Neural progenitor cell (in vitro differentiated cells): ENCODE data around the gene FAM204A. TPM values are rescaled to one million over a fixed set of nuclear protein-coding genes. Genes with fewer than 3 reads are reported as not detected.

Source experiments
- DNase-seq: peaks from one replicate; pipeline ENCODE4 v3.0.0-alpha.2; 2016; ENCODE audit warnings: low spot score
- H2AFZ ChIP-seq: fragments of 200-600 bp; sonication (generic); replicated peaks from 2 replicates; pipeline ENCODE4 v1.6.1; 2016; ENCODE audit warnings: antibody characterized with exemption
- H3F3A ChIP-seq: fragments of 200-600 bp; sonication (generic); 2 replicates; pipeline ENCODE4 v1.6.1; 2016; ENCODE audit warnings: antibody characterized with exemption, low read depth
- H3K27ac ChIP-seq: fragments of 200-600 bp; sonication (generic); 2 replicates; pipeline ENCODE4 v1.5.1; 2016; ENCODE audit warnings: mild to moderate bottlenecking
- H3K27me3 ChIP-seq: fragments of 200-600 bp; sonication (generic); 2 replicates; pipeline ENCODE4 v1.6.1; 2016; ENCODE audit warnings: mild to moderate bottlenecking, moderate library complexity
- H3K36me3 ChIP-seq: fragments of 200-600 bp; sonication (generic); 2 replicates; pipeline ENCODE4 v1.5.1; 2016
- H3K4me1 ChIP-seq: fragments of 200-600 bp; sonication (generic); 2 replicates; pipeline ENCODE4 v1.6.1; 2016; ENCODE audit warnings: mixed run types
- H3K4me2 ChIP-seq: fragments of 200-600 bp; sonication (generic); 2 replicates; pipeline ENCODE4 v1.6.1; 2016
- H3K4me3 ChIP-seq: fragments of 200-600 bp; sonication (generic); 2 replicates; pipeline ENCODE4 v1.5.1; 2016
- H3K79me2 ChIP-seq: fragments of 200-600 bp; sonication (generic); 2 replicates; pipeline ENCODE4 v1.6.1; 2016; ENCODE audit warnings: low read depth
- H3K9ac ChIP-seq: fragments of 200-600 bp; sonication (generic); 2 replicates; pipeline ENCODE4 v1.6.1; 2016
- H3K9me3 ChIP-seq: fragments of 200-600 bp; sonication (generic); 2 replicates; pipeline ENCODE4 v1.5.1; 2016; ENCODE audit warnings: low read depth
- H4K20me1 ChIP-seq: fragments of 200-600 bp; sonication (generic); 2 replicates; pipeline ENCODE4 v1.6.1; 2016; ENCODE audit warnings: low read depth
- H3K27ac Mint-ChIP-seq: 3 replicates; pipeline ENCODE4 v1.8.0; 2021; ENCODE audit warnings: mixed read lengths
- H3K27me3 Mint-ChIP-seq: 2 replicates; pipeline ENCODE4 v1.8.0; 2022; ENCODE audit warnings: low read depth, mild to moderate bottlenecking, inconsistent platforms, moderate library complexity, mixed read lengths; ENCODE audit not compliant: insufficient read depth
- H3K36me3 Mint-ChIP-seq: 3 replicates; pipeline ENCODE4 v1.8.0; 2021; ENCODE audit warnings: mixed read lengths
- H3K4me1 Mint-ChIP-seq: 3 replicates; pipeline ENCODE4 v1.8.0; 2021; ENCODE audit warnings: mixed read lengths
- H3K4me3 Mint-ChIP-seq: 3 replicates; pipeline ENCODE4 v1.8.0; 2021; ENCODE audit warnings: mild to moderate bottlenecking, moderate library complexity, mixed read lengths
- H3K9me3 Mint-ChIP-seq: 3 replicates; pipeline ENCODE4 v1.8.0; 2020; ENCODE audit warnings: mixed read lengths
- EZH2 ChIP-seq: fragments of 200-600 bp; sonication (generic); IDR thresholded peaks from 2 replicates; pipeline ENCODE4 v1.6.1; 2017; ENCODE audit warnings: antibody characterized with exemption, mild to moderate bottlenecking, moderate library complexity
- EZH2phosphoT487 ChIP-seq: fragments of 200-600 bp; sonication (generic); IDR thresholded peaks from 2 replicates; pipeline ENCODE4 v1.6.1; 2017; ENCODE audit warnings: antibody characterized with exemption
- total RNA-seq: library from RNA; depleted of rRNA; stranded (reverse); fragments of >200 nt; gene quantifications from 2 replicates; pipeline ENCODE4 v1.2.3, GENCODE V29; 2015; ENCODE audit warnings: low replicate concordance
- TF ChIP-seq, protein P1 (sequence below): fragments of 200-600 bp; sonication (generic); IDR thresholded peaks from 2 replicates; pipeline ENCODE4 v1.5.1; 2017; ENCODE audit warnings: antibody characterized with exemption, mild to moderate bottlenecking

The FAM204A gene
- total RNA-seq, 1 donor from 2014 or later: 77.7 TPM

DNA sequence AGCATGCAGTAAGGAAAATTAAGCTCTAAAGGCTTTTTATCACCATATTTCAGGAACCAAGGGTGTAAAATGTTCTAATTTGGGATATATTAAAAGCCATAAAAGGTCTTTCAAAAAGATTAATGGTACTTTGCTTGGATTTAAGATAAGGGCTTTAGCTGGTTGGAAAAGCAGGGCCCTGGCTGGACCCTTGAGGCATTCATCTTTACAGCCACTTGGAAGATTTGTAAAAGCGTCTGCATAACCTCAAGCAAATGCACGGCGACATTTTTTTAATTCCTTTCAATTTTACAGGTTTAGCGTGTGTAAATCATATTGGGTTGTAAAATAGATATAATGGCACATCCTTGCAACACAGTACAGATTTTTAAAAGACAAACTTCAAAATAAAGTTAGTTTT is 27.2 kb downstream of the FAM204A start:
- no peak for DNase-seq
- no peaks in the 10 kb centered on the region for H3K79me2 ChIP-seq
- peaks cover 4% of the 10 kb centered on the region for H4K20me1 ChIP-seq
- no peaks in the 10 kb centered on the region for H3K4me1 ChIP-seq
- H3K36me3 Mint-ChIP-seq: peaks cover 17% of the 10 kb centered on the region
- no peaks in the 10 kb centered on the region for H3K9me3 ChIP-seq
- no peak overlapping the region for H2AFZ ChIP-seq
- no peak overlapping the region for H3K27ac ChIP-seq
- H3K27me3 Mint-ChIP-seq: no peaks in the 10 kb centered on the region
- no peak overlapping the region for H3K27ac Mint-ChIP-seq
- H3K4me2 ChIP-seq: no peak overlapping the region
- no peak overlapping the region for H3K4me3 ChIP-seq
- no peaks in the 10 kb centered on the region for H3K27me3 ChIP-seq
- no peak overlapping the region for H3K4me3 Mint-ChIP-seq
- peaks cover 6% of the 10 kb centered on the region for H3K36me3 ChIP-seq
- TF ChIP-seq EZH2phosphoT487: no peak
- TF ChIP-seq, protein P1, sequence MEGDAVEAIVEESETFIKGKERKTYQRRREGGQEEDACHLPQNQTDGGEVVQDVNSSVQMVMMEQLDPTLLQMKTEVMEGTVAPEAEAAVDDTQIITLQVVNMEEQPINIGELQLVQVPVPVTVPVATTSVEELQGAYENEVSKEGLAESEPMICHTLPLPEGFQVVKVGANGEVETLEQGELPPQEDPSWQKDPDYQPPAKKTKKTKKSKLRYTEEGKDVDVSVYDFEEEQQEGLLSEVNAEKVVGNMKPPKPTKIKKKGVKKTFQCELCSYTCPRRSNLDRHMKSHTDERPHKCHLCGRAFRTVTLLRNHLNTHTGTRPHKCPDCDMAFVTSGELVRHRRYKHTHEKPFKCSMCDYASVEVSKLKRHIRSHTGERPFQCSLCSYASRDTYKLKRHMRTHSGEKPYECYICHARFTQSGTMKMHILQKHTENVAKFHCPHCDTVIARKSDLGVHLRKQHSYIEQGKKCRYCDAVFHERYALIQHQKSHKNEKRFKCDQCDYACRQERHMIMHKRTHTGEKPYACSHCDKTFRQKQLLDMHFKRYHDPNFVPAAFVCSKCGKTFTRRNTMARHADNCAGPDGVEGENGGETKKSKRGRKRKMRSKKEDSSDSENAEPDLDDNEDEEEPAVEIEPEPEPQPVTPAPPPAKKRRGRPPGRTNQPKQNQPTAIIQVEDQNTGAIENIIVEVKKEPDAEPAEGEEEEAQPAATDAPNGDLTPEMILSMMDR: no peak
- TF ChIP-seq EZH2: no peak
- H3K9ac ChIP-seq: no peak overlapping the region
- H3K9me3 Mint-ChIP-seq: no peaks in the 10 kb centered on the region
- peaks cover 44% of the 10 kb centered on the region for H3K4me1 Mint-ChIP-seq
- H3F3A ChIP-seq: no peaks in the 10 kb centered on the region

DNA sequence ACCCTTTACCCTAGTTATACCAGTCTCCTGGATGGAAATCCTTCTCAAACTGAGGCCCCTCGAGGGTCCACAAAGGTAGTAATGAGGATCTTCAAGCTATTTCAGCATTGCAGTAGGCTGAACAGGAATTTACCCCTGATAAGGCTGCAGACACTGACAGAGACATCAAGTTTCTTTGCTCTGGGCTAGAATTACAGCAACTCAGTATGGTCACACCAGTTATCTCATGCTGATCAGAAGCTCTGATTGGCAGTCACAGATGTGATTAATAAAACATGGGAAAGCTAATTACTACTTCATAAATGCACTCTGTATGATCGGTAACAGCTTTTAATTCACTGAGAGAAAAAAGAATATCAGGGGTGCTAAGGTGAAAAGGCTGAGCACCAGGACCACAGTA is 30.6 kb downstream of the FAM204A start:
- Mint-ChIP-seq H3K27ac (no peak overlapping the region), H3K27me3 (peaks cover 2% of the 10 kb centered on the region), H3K9me3 (no peaks in the 10 kb centered on the region), H3K4me1 (peaks cover 31% of the 10 kb centered on the region), H3K4me3 (no peak overlapping the region), H3K36me3 (peaks cover 18% of the 10 kb centered on the region)
- Histone ChIP-seq H2AFZ (no peak overlapping the region), H3K27ac (no peak overlapping the region), H4K20me1 (no peaks in the 10 kb centered on the region), H3K36me3 (peaks cover 4% of the 10 kb centered on the region), H3K27me3 (no peaks in the 10 kb centered on the region), H3F3A (no peaks in the 10 kb centered on the region), H3K4me3 (no peak overlapping the region), H3K9me3 (no peaks in the 10 kb centered on the region), H3K9ac (no peak overlapping the region), H3K4me1 (no peaks in the 10 kb centered on the region), H3K79me2 (no peaks in the 10 kb centered on the region), H3K4me2 (no peak overlapping the region)
- DNase-seq: no peak
- TF ChIP-seq, protein P1: no peak
- TF ChIP-seq EZH2phosphoT487 (no peak), EZH2 (no peak)

DNA sequence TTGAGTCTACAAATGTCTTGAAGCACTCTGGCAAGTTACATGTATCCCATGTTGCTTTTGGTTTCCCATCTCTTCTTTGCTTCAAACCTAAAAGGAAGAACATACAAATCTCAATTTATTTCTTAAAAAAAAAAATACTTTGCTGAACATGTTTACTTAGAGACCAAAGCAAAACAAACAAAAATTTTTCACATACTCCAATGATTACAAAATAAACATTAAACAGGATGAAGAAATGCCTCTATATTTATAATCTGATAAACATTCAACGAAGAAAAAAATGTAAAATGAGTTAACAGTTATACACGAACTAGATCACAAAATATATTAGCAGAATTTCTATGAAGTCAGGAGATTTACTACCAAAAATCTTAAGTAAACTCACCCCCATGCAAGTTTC is 31.3 kb downstream of the FAM204A start:
- H3F3A ChIP-seq: no peaks in the 10 kb centered on the region
- H3K27ac ChIP-seq: no peak overlapping the region
- Mint-ChIP-seq H3K36me3 (peaks cover 21% of the 10 kb centered on the region), H3K4me1 (peaks cover 24% of the 10 kb centered on the region), H3K27ac (no peak overlapping the region), H3K4me3 (no peak overlapping the region), H3K9me3 (no peaks in the 10 kb centered on the region), H3K27me3 (peaks cover 2% of the 10 kb centered on the region)
- no peak overlapping the region for H3K4me2 ChIP-seq
- no peaks in the 10 kb centered on the region for H3K27me3 ChIP-seq
- no peak overlapping the region for H2AFZ ChIP-seq
- H3K9me3 ChIP-seq: no peaks in the 10 kb centered on the region
- no peaks in the 10 kb centered on the region for H3K79me2 ChIP-seq
- H3K4me3 ChIP-seq: no peak overlapping the region
- H3K36me3 ChIP-seq: peaks cover 3% of the 10 kb centered on the region
- DNase-seq: no peak
- no peak overlapping the region for H3K9ac ChIP-seq
- no peaks in the 10 kb centered on the region for H3K4me1 ChIP-seq
- TF ChIP-seq EZH2 (no peak), EZH2phosphoT487 (no peak)
- TF ChIP-seq, protein P1: no peak
- no peaks in the 10 kb centered on the region for H4K20me1 ChIP-seq
